GM12878 (cell line): ENCODE data around the gene PAPPA. TPM values are rescaled to one million over a fixed set of nuclear protein-coding genes. Genes with fewer than 3 reads are reported as not detected.

ENCODE experiments used
- ATAC-seq: fragments of 200-7000 bp; cut with Tn5 transposase; 3 replicates; pipeline ENCODE4 v1.9.1; 2020; ENCODE audit warnings: mild to moderate bottlenecking, moderate library complexity
- BruUV-seq: library from RNA; stranded (reverse); fragments of 400-500 nt; replicated peaks from 2 replicates; lab custom pipeline; 2021; lab: Mats Ljungman, UMichigan
- CTCF ChIA-PET: fragments of 300-600 bp; sonication (Branson Sonifier 250); formaldehyde crosslinking; extraction: SDS; loops from one replicate; lab custom pipeline; 2021; ENCODE audit warnings: inconsistent platforms; lab: Yijun Ruan, JAX
- POLR2A ChIA-PET: fragments of 350-600 bp; formaldehyde crosslinking; extraction: SDS; loops from one replicate; lab custom pipeline; 2021; ENCODE audit warnings: inconsistent platforms; lab: Charles Lee
- RAD21 ChIA-PET: fragments of 300-600 bp; sonication (Branson Sonifier 250); formaldehyde crosslinking; loops from one replicate; lab custom pipeline; 2023; ENCODE audit warnings: antibody characterized with exemption; ENCODE audit not compliant: unreplicated experiment; lab: Charles Lee
- SMC1A ChIA-PET: fragments of 300-600 bp; sonication (Branson Sonifier 250); formaldehyde crosslinking; loops from one replicate; lab custom pipeline; 2023; ENCODE audit not compliant: unreplicated experiment, uncharacterized antibody; lab: Charles Lee
- DNase-seq: peaks from one replicate; pipeline ENCODE4 v3.0.0-alpha.2; 2011; ENCODE audit warnings: low read depth, low spot score
- FAIRE-seq: peaks from 3 replicates; lab custom pipeline; 2011; peaks lifted over from hg19 to GRCh38; lab: Jason Lieb, UNC
- H2AFZ ChIP-seq: 2 replicates; pipeline ENCODE4 v1.6.0; 2011; ENCODE audit warnings: low read depth, low read length, control low read depth; ENCODE audit not compliant: control insufficient read depth
- H3K27ac ChIP-seq: 2 replicates; pipeline ENCODE4 v1.5.1; 2011; ENCODE audit warnings: control low read depth; ENCODE audit not compliant: control insufficient read depth, insufficient read depth
- H3K27me3 ChIP-seq, 2 experiments: replicated peaks in 1 of 2; 2 replicates each; pipeline versions ENCODE4 v1.6.0 to v1.6.1; 2011; ENCODE audit warnings: low read length in 1 of 2; ENCODE audit not compliant: control insufficient read depth in 2 of 2, insufficient read depth in 2 of 2
- H3K36me3 ChIP-seq, 2 experiments: 2 replicates each; pipeline ENCODE4 v1.5.1; 2011; ENCODE audit warnings: low read length in 1 of 2; ENCODE audit not compliant: control insufficient read depth in 2 of 2, insufficient read depth in 2 of 2
- H3K4me1 ChIP-seq: 2 replicates; pipeline ENCODE4 v1.6.1; 2011; ENCODE audit warnings: mild to moderate bottlenecking, low read length, moderate library complexity, mixed read lengths; ENCODE audit not compliant: control insufficient read depth, insufficient read depth
- H3K4me2 ChIP-seq: 2 replicates; pipeline ENCODE4 v1.6.0; 2011; ENCODE audit warnings: control low read depth; ENCODE audit not compliant: control insufficient read depth, insufficient read depth
- H3K4me3 ChIP-seq: fragments of 200-600 bp; sonication (generic); 2 replicates; pipeline ENCODE4 v1.5.1; 2016
- H3K79me2 ChIP-seq: 2 replicates; pipeline ENCODE4 v1.6.0; 2011; ENCODE audit warnings: low read length; ENCODE audit not compliant: control insufficient read depth, insufficient read depth
- H3K9ac ChIP-seq: 2 replicates; pipeline ENCODE4 v1.8.0; 2011; ENCODE audit warnings: low read length, control low read depth, mixed read lengths; ENCODE audit not compliant: control insufficient read depth, insufficient read depth
- H3K9me3 ChIP-seq: replicated peaks from 3 replicates; pipeline ENCODE4 v1.5.1; 2011; ENCODE audit warnings: mild to moderate bottlenecking, low read length; ENCODE audit not compliant: control insufficient read depth, insufficient read depth
- H4K20me1 ChIP-seq: 2 replicates; pipeline ENCODE4 v1.6.0; 2011; ENCODE audit not compliant: control insufficient read depth, insufficient read depth
- BACH1 ChIP-seq: fragments of 450-650 bp; IDR thresholded peaks from 2 replicates; pipeline ENCODE4 v1.6.1; 2017; ENCODE audit warnings: mild to moderate bottlenecking, borderline replicate concordance
- CREM ChIP-seq: IDR thresholded peaks from 2 replicates; pipeline ENCODE4 v1.6.1; 2014; ENCODE audit warnings: antibody characterized with exemption, low read depth
- EGR1 ChIP-seq, 2 experiments: IDR thresholded peaks; 1 replicate in 1 of 2; 2 replicates in 1 of 2; pipeline ENCODE4 v1.6.1; 2011 to 2012; ENCODE audit warnings: low read depth in 2 of 2, low read length in 2 of 2, borderline replicate concordance in 1 of 2, mild to moderate bottlenecking in 1 of 2, moderate library complexity in 1 of 2
- MTA3 ChIP-seq: IDR thresholded peaks from 2 replicates; pipeline ENCODE4 v1.6.1; 2012; ENCODE audit warnings: low read length, inconsistent platforms, borderline replicate concordance
- NR2C1 ChIP-seq: fragments of 450-650 bp; IDR thresholded peaks from 2 replicates; pipeline ENCODE4 v1.6.1; 2017; ENCODE audit warnings: antibody characterized with exemption, mild to moderate bottlenecking, moderate library complexity
- POU2F2 ChIP-seq: IDR thresholded peaks from 3 replicates; pipeline ENCODE4 v1.6.1; 2011; ENCODE audit warnings: low read depth, mild to moderate bottlenecking, low read length, borderline replicate concordance
- RBBP5 ChIP-seq: fragments of 200-600 bp; sonication (generic); conservative IDR thresholded peaks from 2 replicates; pipeline ENCODE4 v1.6.1; 2016
- SREBF2 ChIP-seq: IDR thresholded peaks from 2 replicates; pipeline ENCODE4 v1.6.1; 2012; ENCODE audit warnings: mild to moderate bottlenecking, low read length
- STAT3 ChIP-seq: IDR thresholded peaks from 2 replicates; pipeline ENCODE4 v1.6.1; 2011; ENCODE audit warnings: low read depth, low read length, improper control_type of control experiment
- ZBTB40 ChIP-seq: fragments of 450-650 bp; IDR thresholded peaks from 2 replicates; pipeline ENCODE4 v1.6.1; 2016; ENCODE audit warnings: mild to moderate bottlenecking, moderate library complexity, borderline replicate concordance
- ZNF217 ChIP-seq: fragments of 450-650 bp; IDR thresholded peaks from 2 replicates; pipeline ENCODE4 v1.6.1; 2017; ENCODE audit warnings: antibody characterized with exemption, mild to moderate bottlenecking
- ZZZ3 ChIP-seq: IDR thresholded peaks from 2 replicates; pipeline ENCODE4 v1.6.1; 2011; ENCODE audit warnings: low read depth; ENCODE audit not compliant: control insufficient read depth, insufficient read length
- WGBS: methylation state at CpG from one replicate; pipeline ENCODE4 v1.1.6; 2016; ENCODE audit warnings: low lambda C conversion rate; ENCODE audit not compliant: insufficient replicate concordance, insufficient coverage; ENCODE audit errors: missing lambda C conversion rate; 5-methylcytosine and 5-hydroxymethylcytosine counted together
- in situ Hi-C: fragments of 300-500 bp; cut with MboI; formaldehyde crosslinking; loops from 9 replicates; pipeline ENCODE4 v1.14.3; 2018; ENCODE audit warnings: mixed read lengths
- intact Hi-C: fragments of 100-400 bp; cut with micrococcal nuclease; formaldehyde crosslinking; loops from one replicate; pipeline ENCODE4 v1.14.2; 2022; ENCODE audit not compliant: unreplicated experiment
- polyA plus RNA-seq, 11 experiments: library from polyadenylated mRNA; depleted of rRNA in 4 of 11; unstranded in 6 of 11; stranded (reverse) in 5 of 11; fragments of >200 nt; fragmentation: Nextera tagmentation in 4 of 11; fragmentation: Illumina TruSeq in 1 of 11; extraction: Ambion mirVana in 4 of 11; extraction: Trizol in 1 of 11; gene quantifications; 1 replicate in 1 of 11; 2 replicates in 10 of 11; pipeline versions ENCODE4 v1.2.1 to v1.2.3, GENCODE V29; 2011 to 2016; ENCODE audit warnings: inconsistent platforms in 2 of 11, missing spikeins in 2 of 11, low read depth in 1 of 11
- total RNA-seq, 4 experiments: library from RNA; depleted of rRNA in 3 of 4; stranded (reverse); fragments of >200 nt in 3 of 4; fragmentation: Illumina TruSeq in 1 of 4; extraction: Trizol in 1 of 4; gene quantifications; 2 replicates each; pipeline versions ENCODE4 v1.2.1 to v1.2.3, GENCODE V29; 2013 to 2021
- TF ChIP-seq, protein P1 (sequence below): IDR thresholded peaks from 2 replicates; pipeline ENCODE4 v1.6.1; 2011; ENCODE audit warnings: low read depth, mild to moderate bottlenecking, low read length, moderate library complexity, borderline replicate concordance; ENCODE audit errors: extremely low read depth

Gene PAPPA
- total and polyA plus RNA-seq, 10 of the 15 experiments (the other 5 are each of a cell fraction or from before 2014, with no cell fraction given) = under 0.01 to 0.19 (median 0.02) TPM; not detected in 4

GRCh38 chr9:116147821-116148220 is 5.8 kb upstream of the PAPPA start:
- no TSS peak for BruUV-seq
- in situ Hi-C loops = no loop called here
- 22% methylated on average over 4 of the region's 4 CpGs for WGBS

More at GRCh38 chr9:116147821-116148220, 5.8 kb upstream of the PAPPA start:
- ChIA-PET POLR2A (no interaction called here), RAD21 (no interaction called here), CTCF (interaction anchor here (0.5 to 2.4 kb wide), 5 partner anchors 14 to 1291 kb away, joined by 3 to 13 read pairs (median 3); no protein-coding TSS in a partner anchor), SMC1A (interaction anchor here (1.3 kb wide), 1 partner anchor 420 kb away, joined by 3 read pairs; no protein-coding TSS in a partner anchor)
- Histone ChIP-seq H3K9me3 (no peaks in the 10 kb centered on the region), H3K79me2 (no peaks in the 10 kb centered on the region), H3K4me3 (no peak overlapping the region), H3K27ac (no peak overlapping the region), H3K36me3 (no peaks in the 10 kb centered on the region), H3K27me3 (peaks cover 0 to 1% of the 10 kb centered on the region in 2 experiments; a peak in 1 of 4 replicates), H2AFZ (no peak overlapping the region), H4K20me1 (no peaks in the 10 kb centered on the region), H3K9ac (no peak overlapping the region), H3K4me2 (no peak overlapping the region), H3K4me1 (no peaks in the 10 kb centered on the region)
- intact Hi-C loops = no loop called here
- DNase-seq (no peak), ATAC-seq (no peak), FAIRE-seq (no peak)
- TF ChIP-seq EGR1 (IDR thresholded peaks at IDR 0.05; ENCODE audit: borderline replicate concordance in 1 of 2, low read depth in 2 of 2, low read length in 2 of 2) = no peak
- TF ChIP-seq ZBTB40 = no peak
- no peak for TF ChIP-seq ZZZ3
- no peak for TF ChIP-seq STAT3
- no peak for TF ChIP-seq SREBF2
- TF ChIP-seq, protein P1, sequence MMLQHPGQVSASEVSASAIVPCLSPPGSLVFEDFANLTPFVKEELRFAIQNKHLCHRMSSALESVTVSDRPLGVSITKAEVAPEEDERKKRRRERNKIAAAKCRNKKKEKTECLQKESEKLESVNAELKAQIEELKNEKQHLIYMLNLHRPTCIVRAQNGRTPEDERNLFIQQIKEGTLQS = no peak
- TF ChIP-seq BACH1 = no peak
- no peak for TF ChIP-seq ZNF217
- no peak for TF ChIP-seq POU2F2
- no peak for TF ChIP-seq MTA3
- no peak for TF ChIP-seq RBBP5
- no peak for TF ChIP-seq CREM
- TF ChIP-seq NR2C1 = no peak
